K562 (cell line): Measurements from ENCODE around the gene MAGEL2. TPM values are rescaled to one million over a fixed set of nuclear protein-coding genes. Genes with fewer than 3 reads are reported as not detected.

Source experiments
- ATAC-seq: fragments of 200-7000 bp; cut with Tn5 transposase; 3 replicates; pipeline ENCODE4 v1.9.1; 2020; ENCODE audit warnings: moderate library complexity
- BruUV-seq: library from RNA; stranded (reverse); fragments of 400-500 nt; replicated peaks from 2 replicates; lab custom pipeline; 2021; lab: Mats Ljungman, UMichigan
- CTCF ChIA-PET: fragments of 300-600 bp; formaldehyde crosslinking; extraction: SDS; loops from one replicate; lab custom pipeline; 2021; ENCODE audit warnings: low intra/inter-chr PET ratio; lab: Yijun Ruan, JAX
- POLR2A ChIA-PET: fragments of 300-600, 350-650 bp; sonication (Branson Sonifier 250); formaldehyde crosslinking; extraction: SDS; loops from one replicate; lab custom pipeline; 2021; ENCODE audit warnings: antibody characterized with exemption, inconsistent platforms; lab: Yijun Ruan, JAX
- DNase-seq, 4 experiments: peaks; one replicate each; pipeline versions ENCODE4 v3.0.0 to v3.0.0-alpha.2; 2011 to 2018; ENCODE audit warnings: low spot score in 3 of 4, mixed read lengths in 3 of 4; ENCODE audit errors: extremely low read depth in 1 of 4
- FAIRE-seq: peaks from 2 replicates; lab custom pipeline; 2011; peaks lifted over from hg19 to GRCh38; lab: Jason Lieb, UNC
- H2AFZ ChIP-seq: 2 replicates; pipeline ENCODE4 v1.6.0; 2011; ENCODE audit warnings: low read depth, low read length, control low read depth, inconsistent platforms
- H3K27ac ChIP-seq: fragments of 200-600 bp; 3 replicates; pipeline ENCODE4 v1.8.0; 2011; ENCODE audit warnings: low read depth, mild to moderate bottlenecking, control low read depth, inconsistent platforms, low read length, moderate library complexity, mixed read lengths; ENCODE audit errors: extremely low read depth
- H3K27me3 ChIP-seq, 2 experiments: fragments of 300-600 bp in 1 of 2; 2 replicates in 1 of 2; 3 replicates in 1 of 2; pipeline versions ENCODE4 v1.6.0 to v1.8.0; 2011; ENCODE audit warnings: inconsistent platforms in 2 of 2, low read length in 2 of 2, mild to moderate bottlenecking in 1 of 2, mixed read lengths in 1 of 2, moderate library complexity in 1 of 2; ENCODE audit not compliant: control insufficient read depth in 2 of 2, insufficient read depth in 2 of 2
- H3K36me3 ChIP-seq: fragments of 300-600 bp; 3 replicates; pipeline ENCODE4 v1.8.0; 2011; ENCODE audit warnings: mild to moderate bottlenecking, low read length, inconsistent platforms; ENCODE audit not compliant: control insufficient read depth, insufficient read depth
- H3K4me1 ChIP-seq, 2 experiments: fragments of 200-600 bp in 1 of 2; replicated peaks in 1 of 2; 2 replicates in 1 of 2; 3 replicates in 1 of 2; pipeline versions ENCODE4 v1.5.1 to v1.8.0; 2011; ENCODE audit warnings: inconsistent platforms in 2 of 2, low read length in 2 of 2, mild to moderate bottlenecking in 1 of 2, mixed read lengths in 1 of 2, moderate library complexity in 1 of 2; ENCODE audit not compliant: control insufficient read depth in 2 of 2, insufficient read depth in 2 of 2
- H3K4me2 ChIP-seq: 2 replicates; pipeline ENCODE4 v1.6.1; 2011; ENCODE audit warnings: low read length, control low read depth, inconsistent platforms, mixed read lengths; ENCODE audit not compliant: insufficient read depth
- H3K4me3 ChIP-seq: fragments of 200-600 bp; sonication (generic), shearing (Covaris generic); 2 replicates; pipeline ENCODE4 v1.5.1; 2016; ENCODE audit warnings: control low read depth, inconsistent platforms
- H3K79me2 ChIP-seq: fragments of 200-600 bp; 3 replicates; pipeline ENCODE4 v1.8.0; 2011; ENCODE audit warnings: low read length, inconsistent platforms; ENCODE audit not compliant: control insufficient read depth, insufficient read depth
- H3K9ac ChIP-seq, 2 experiments: 2 replicates each; pipeline versions ENCODE4 v1.6.0 to v1.6.1; 2011; ENCODE audit warnings: low read depth in 2 of 2, low read length in 2 of 2, control low read depth in 1 of 2, inconsistent platforms in 1 of 2, mild to moderate bottlenecking in 1 of 2, mixed read lengths in 1 of 2; ENCODE audit not compliant: insufficient read depth in 1 of 2
- H3K9me1 ChIP-seq: one replicate; pipeline ENCODE4 v1.6.0; 2011; ENCODE audit warnings: inconsistent platforms, mild to moderate bottlenecking, low read length, moderate library complexity; ENCODE audit not compliant: control insufficient read depth, insufficient read depth
- H3K9me3 ChIP-seq: replicated peaks from 2 replicates; pipeline ENCODE4 v1.5.1; 2011; ENCODE audit warnings: low read depth, low read length, inconsistent platforms; ENCODE audit not compliant: control insufficient read depth, insufficient read depth
- H4K20me1 ChIP-seq: replicated peaks from 2 replicates; pipeline ENCODE4 v1.6.1; 2011; ENCODE audit warnings: low read length, inconsistent platforms, mixed read lengths; ENCODE audit not compliant: control insufficient read depth, insufficient read depth
- ZBTB7A ChIP-seq: IDR thresholded peaks from 2 replicates; pipeline ENCODE4 v1.6.1; 2011; ENCODE audit warnings: low read depth, mild to moderate bottlenecking, low read length, moderate library complexity, borderline replicate concordance; ENCODE audit not compliant: control insufficient read depth
- WGBS: fragments of 100-300 bp; shearing (Covaris generic); methylation state at CpG from one replicate; pipeline ENCODE4 v1.1.6; 2016; ENCODE audit warnings: low coverage, mixed read lengths; ENCODE audit not compliant: insufficient coverage; ENCODE audit errors: missing lambda C conversion rate; 5-methylcytosine and 5-hydroxymethylcytosine counted together
- in situ Hi-C: fragments of 300-500 bp; cut with MboI; formaldehyde crosslinking; loops from 4 replicates; pipeline ENCODE4 v1.15.0; 2018; ENCODE audit warnings: inconsistent platforms, mixed read lengths
- intact Hi-C: fragments of 100-400 bp; cut with micrococcal nuclease; formaldehyde crosslinking; loops from 2 replicates; pipeline ENCODE4 v1.14.2; 2022
- polyA plus RNA-seq, 8 experiments: library from polyadenylated mRNA; depleted of rRNA in 4 of 8; stranded (reverse) in 5 of 8; unstranded in 3 of 8; fragments of >200 nt; fragmentation: Nextera tagmentation in 2 of 8; fragmentation: Illumina TruSeq in 1 of 8; extraction: Ambion mirVana in 2 of 8; extraction: Trizol in 1 of 8; gene quantifications; 2 replicates each; pipeline versions ENCODE4 v1.2.1 to v1.2.3, GENCODE V29; 2011 to 2014; ENCODE audit warnings: inconsistent platforms in 1 of 8, missing spikeins in 1 of 8
- total RNA-seq, 7 experiments: library from RNA; depleted of rRNA in 6 of 7; stranded (reverse); fragments of >200 nt in 6 of 7; fragmentation: Illumina TruSeq in 2 of 7; extraction: Trizol in 2 of 7; gene quantifications; 2 replicates each; pipeline versions ENCODE4 v1.2.1 to v1.2.3, GENCODE V29; 2011 to 2021; ENCODE audit warnings: low replicate concordance in 1 of 7
- TF ChIP-seq, protein P1 (sequence below): fragments of 250-450 bp; sonication (Bioruptor Pico); IDR thresholded peaks from 2 replicates; pipeline ENCODE4 v1.9.0; 2021; ENCODE audit warnings: mild to moderate bottlenecking, inconsistent platforms
- TF ChIP-seq, protein P2 (sequence below), 2 experiments: fragments of 150-350 bp in 1 of 2; IDR thresholded peaks; 2 replicates each; pipeline ENCODE4 v1.6.1; 2012 to 2016; ENCODE audit warnings: low read depth in 2 of 2, low read length in 2 of 2, mild to moderate bottlenecking in 1 of 2, moderate library complexity in 1 of 2

The MAGEL2 gene
- total and polyA plus RNA-seq, 9 of the 15 experiments (the other 6 are each of a cell fraction or from before 2014, with no cell fraction given) = not detected

DNA sequence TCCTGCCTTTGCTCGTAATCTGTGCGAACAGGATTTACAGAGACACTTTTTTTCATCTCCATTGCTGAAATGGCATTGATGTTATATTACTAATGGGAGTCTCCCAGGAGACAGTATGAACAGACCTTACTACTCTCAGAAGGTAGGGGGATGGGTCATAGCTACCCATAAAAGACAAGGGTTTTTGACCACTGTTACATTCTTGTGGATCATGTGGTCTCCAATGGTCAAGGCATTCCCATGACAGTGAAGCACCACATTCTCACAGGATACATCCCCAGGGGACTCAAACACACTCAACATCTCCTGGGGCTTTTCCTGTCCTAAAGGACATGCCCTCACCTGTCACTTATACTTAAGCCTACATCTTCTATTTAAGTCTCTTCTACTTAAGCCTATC is 41.4 kb downstream of the MAGEL2 start (continued):
- TF ChIP-seq, protein P1, sequence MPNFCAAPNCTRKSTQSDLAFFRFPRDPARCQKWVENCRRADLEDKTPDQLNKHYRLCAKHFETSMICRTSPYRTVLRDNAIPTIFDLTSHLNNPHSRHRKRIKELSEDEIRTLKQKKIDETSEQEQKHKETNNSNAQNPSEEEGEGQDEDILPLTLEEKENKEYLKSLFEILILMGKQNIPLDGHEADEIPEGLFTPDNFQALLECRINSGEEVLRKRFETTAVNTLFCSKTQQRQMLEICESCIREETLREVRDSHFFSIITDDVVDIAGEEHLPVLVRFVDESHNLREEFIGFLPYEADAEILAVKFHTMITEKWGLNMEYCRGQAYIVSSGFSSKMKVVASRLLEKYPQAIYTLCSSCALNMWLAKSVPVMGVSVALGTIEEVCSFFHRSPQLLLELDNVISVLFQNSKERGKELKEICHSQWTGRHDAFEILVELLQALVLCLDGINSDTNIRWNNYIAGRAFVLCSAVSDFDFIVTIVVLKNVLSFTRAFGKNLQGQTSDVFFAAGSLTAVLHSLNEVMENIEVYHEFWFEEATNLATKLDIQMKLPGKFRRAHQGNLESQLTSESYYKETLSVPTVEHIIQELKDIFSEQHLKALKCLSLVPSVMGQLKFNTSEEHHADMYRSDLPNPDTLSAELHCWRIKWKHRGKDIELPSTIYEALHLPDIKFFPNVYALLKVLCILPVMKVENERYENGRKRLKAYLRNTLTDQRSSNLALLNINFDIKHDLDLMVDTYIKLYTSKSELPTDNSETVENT (CRISPR knock-in tag) = no peak
- TF ChIP-seq, protein P2, sequence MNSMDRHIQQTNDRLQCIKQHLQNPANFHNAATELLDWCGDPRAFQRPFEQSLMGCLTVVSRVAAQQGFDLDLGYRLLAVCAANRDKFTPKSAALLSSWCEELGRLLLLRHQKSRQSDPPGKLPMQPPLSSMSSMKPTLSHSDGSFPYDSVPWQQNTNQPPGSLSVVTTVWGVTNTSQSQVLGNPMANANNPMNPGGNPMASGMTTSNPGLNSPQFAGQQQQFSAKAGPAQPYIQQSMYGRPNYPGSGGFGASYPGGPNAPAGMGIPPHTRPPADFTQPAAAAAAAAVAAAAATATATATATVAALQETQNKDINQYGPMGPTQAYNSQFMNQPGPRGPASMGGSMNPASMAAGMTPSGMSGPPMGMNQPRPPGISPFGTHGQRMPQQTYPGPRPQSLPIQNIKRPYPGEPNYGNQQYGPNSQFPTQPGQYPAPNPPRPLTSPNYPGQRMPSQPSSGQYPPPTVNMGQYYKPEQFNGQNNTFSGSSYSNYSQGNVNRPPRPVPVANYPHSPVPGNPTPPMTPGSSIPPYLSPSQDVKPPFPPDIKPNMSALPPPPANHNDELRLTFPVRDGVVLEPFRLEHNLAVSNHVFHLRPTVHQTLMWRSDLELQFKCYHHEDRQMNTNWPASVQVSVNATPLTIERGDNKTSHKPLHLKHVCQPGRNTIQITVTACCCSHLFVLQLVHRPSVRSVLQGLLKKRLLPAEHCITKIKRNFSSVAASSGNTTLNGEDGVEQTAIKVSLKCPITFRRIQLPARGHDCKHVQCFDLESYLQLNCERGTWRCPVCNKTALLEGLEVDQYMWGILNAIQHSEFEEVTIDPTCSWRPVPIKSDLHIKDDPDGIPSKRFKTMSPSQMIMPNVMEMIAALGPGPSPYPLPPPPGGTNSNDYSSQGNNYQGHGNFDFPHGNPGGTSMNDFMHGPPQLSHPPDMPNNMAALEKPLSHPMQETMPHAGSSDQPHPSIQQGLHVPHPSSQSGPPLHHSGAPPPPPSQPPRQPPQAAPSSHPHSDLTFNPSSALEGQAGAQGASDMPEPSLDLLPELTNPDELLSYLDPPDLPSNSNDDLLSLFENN (IDR thresholded peaks at IDR 0.05; ENCODE audit: low read depth in 2 of 2, low read length in 2 of 2) = no peak

DNA sequence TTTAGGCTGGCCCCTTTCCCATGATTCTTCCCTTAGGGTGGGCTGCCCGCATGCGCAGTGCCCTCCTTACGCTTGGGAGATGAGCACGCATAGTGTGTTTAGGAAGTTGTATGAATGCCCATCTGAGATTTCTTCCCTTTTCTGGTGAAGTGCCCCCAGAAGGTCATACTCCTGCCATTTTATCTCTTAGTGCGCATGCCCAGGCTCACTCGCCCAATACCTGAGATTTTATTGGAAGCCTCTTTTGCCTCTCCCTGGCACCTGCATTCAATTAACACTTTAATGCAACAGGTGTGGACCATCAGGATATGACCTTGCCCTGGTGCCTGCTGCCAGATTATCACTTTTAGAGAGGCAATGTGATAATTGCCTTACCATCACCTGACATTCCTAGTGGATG is 45.5 kb downstream of the MAGEL2 start:
- intact Hi-C loops (no loop called here), in situ Hi-C loops (no loop called here)
- H2AFZ ChIP-seq = no peak overlapping the region
- 16% methylated on average over 6 of the region's 6 CpGs for WGBS
- H3K79me2 ChIP-seq = no peaks in the 10 kb centered on the region
- no peak overlapping the region for H3K9ac ChIP-seq
- POLR2A ChIA-PET = no interaction called here
- ATAC-seq = no peak
- H3K4me3 ChIP-seq = no peak overlapping the region
- no peak overlapping the region for H3K4me2 ChIP-seq
- no peak for FAIRE-seq
- H3K27me3 ChIP-seq = peaks cover 9 to 11% of the 10 kb centered on the region in 2 experiments; a peak in 3 of 5 replicates
- no peaks in the 10 kb centered on the region for H3K9me1 ChIP-seq
- no peaks in the 10 kb centered on the region for H3K9me3 ChIP-seq
- H3K4me1 ChIP-seq = no peaks in the 10 kb centered on the region; a peak in 1 of 5 replicates
- no peak overlapping the region for H3K27ac ChIP-seq
- H4K20me1 ChIP-seq = no peaks in the 10 kb centered on the region
- CTCF ChIA-PET = no interaction called here
- H3K36me3 ChIP-seq = no peaks in the 10 kb centered on the region
- DNase-seq = no peak
- BruUV-seq = no TSS peak
- TF ChIP-seq ZBTB7A = no peak
